ENCODE measurements around the gene VAX1.
"Not testable (repeated sequence)": the region's sequence is repeated elsewhere in the genome, so short reads cannot be mapped to it uniquely, and the experiment has no call there.

Gene VAX1

GRCh38 chr10:117136391-117136975 is 1.6 kb downstream of the VAX1 start:
- no peak for DNase-seq (ENCODE audit: low spot score)

GRCh38 chr10:117135480-117136140 is 2.5 kb downstream of the VAX1 start:
- no peak for DNase-seq (ENCODE audit: low spot score)

- no peak for DNase-seq (ENCODE audit: low spot score)
Measured at GRCh38 chr10:117135026-117135372, 3.1 kb downstream of the VAX1 start.

- DNase-seq (ENCODE audit: low spot score) = no peak
Measured at GRCh38 chr10:117134306-117135025, 3.6 kb downstream of the VAX1 start.

GRCh38 chr10:117134056-117134305 is 4.1 kb downstream of the VAX1 start:
- DNase-seq (ENCODE audit: low spot score) = no peak

GRCh38 chr10:117133273-117134055 is 4.6 kb downstream of the VAX1 start:
- DNase-seq (ENCODE audit: low spot score) = no peak

GRCh38 chr10:117132751-117133231 is 5.3 kb downstream of the VAX1 start:
- DNase-seq (ENCODE audit: low spot score) = no peak

GRCh38 chr10:117131376-117132327 is 6.4 kb downstream of the VAX1 start:
- no peak for DNase-seq (ENCODE audit: low spot score)

GRCh38 chr10:117130862-117131375 is 7.2 kb downstream of the VAX1 start:
- DNase-seq (ENCODE audit: low spot score) = no peak

- DNase-seq (ENCODE audit: low spot score) = no peak
Measured at GRCh38 chr10:117130346-117130745, 7.7 kb downstream of the VAX1 start.

- DNase-seq (ENCODE audit: low spot score) = not testable (repeated sequence)
Measured at GRCh38 chr10:117126645-117127044, 11.4 kb downstream of the VAX1 start.

- DNase-seq (ENCODE audit: low spot score) = no peak
Measured at GRCh38 chr10:117126034-117126433, 12.0 kb downstream of the VAX1 start.

- no peak for DNase-seq (ENCODE audit: low spot score)
Measured at GRCh38 chr10:117112220-117112619, 25.9 kb downstream of the VAX1 start.

GRCh38 chr10:117107238-117107637 is 30.8 kb downstream of the VAX1 start:
- DNase-seq (ENCODE audit: low spot score) = no peak

GRCh38 chr10:117096599-117097201 is 41.4 kb downstream of the VAX1 start:
- no peak for DNase-seq (ENCODE audit: low spot score)

- DNase-seq (ENCODE audit: low spot score) = no peak
Measured at GRCh38 chr10:117094856-117095255, 43.2 kb downstream of the VAX1 start.

GRCh38 chr10:117092386-117092785 is 45.7 kb downstream of the VAX1 start:
- no peak for DNase-seq (ENCODE audit: low spot score)

GRCh38 chr10:117090834-117091233 is 47.2 kb downstream of the VAX1 start:
- no peak for DNase-seq (ENCODE audit: low spot score)

GRCh38 chr10:117087521-117087920 is 50.5 kb downstream of the VAX1 start:
- DNase-seq (ENCODE audit: low spot score) = no peak

GRCh38 chr10:117086546-117086945 is 51.5 kb downstream of the VAX1 start:
- no peak for DNase-seq (ENCODE audit: low spot score)

All from SK-N-DZ (cell line).